ENCODE measurements around the gene MAP2K5. TPM values are rescaled to one million over a fixed set of nuclear protein-coding genes. Genes with fewer than 3 reads are reported as not detected.
A peak's percentile ranks its signal among the peaks of the same experiment; 100 is the strongest.

Gene MAP2K5
- total RNA-seq, 3 donors from 2014 or later = 13.0 to 14.6 (median 14.2) TPM

GRCh38 chr15:67560320-67560719 lies 17.8 kb downstream of the MAP2K5 start:
- ATAC-seq (no peak), DNase-seq (no peak)
- Mint-ChIP-seq H3K4me3 (no peak overlapping the region), H3K9me3 (peaks cover 7% of the 10 kb centered on the region), H3K4me1 (ENCODE audit: low read depth) (peaks cover 15% of the 10 kb centered on the region), H3K36me3 (ENCODE audit: insufficient read depth) (peaks cover 44% of the 10 kb centered on the region), H3K27me3 (ENCODE audit: low read depth) (no peaks in the 10 kb centered on the region)

GRCh38 chr15:67563092-67563491 lies 20.6 kb downstream of the MAP2K5 start:
- H3K4me3 Mint-ChIP-seq = no peak overlapping the region
- DNase-seq (no peak), ATAC-seq (no peak)
- no peaks in the 10 kb centered on the region for H3K27me3 Mint-ChIP-seq (ENCODE audit: low read depth)
- peaks cover 4% of the 10 kb centered on the region for H3K9me3 Mint-ChIP-seq
- H3K36me3 Mint-ChIP-seq (ENCODE audit: insufficient read depth) = peaks cover 32% of the 10 kb centered on the region
- peaks cover 12% of the 10 kb centered on the region for H3K4me1 Mint-ChIP-seq (ENCODE audit: low read depth)

- Mint-ChIP-seq H3K36me3 (ENCODE audit: insufficient read depth) (peaks cover 20% of the 10 kb centered on the region), H3K4me3 (no peak overlapping the region), H3K4me1 (ENCODE audit: low read depth) (peaks cover 12% of the 10 kb centered on the region), H3K27me3 (ENCODE audit: low read depth) (no peaks in the 10 kb centered on the region), H3K9me3 (no peaks in the 10 kb centered on the region)
- ATAC-seq (peak; percentile 30 to 38), DNase-seq (no peak)
Observed at GRCh38 chr15:67564021-67564967, 21.8 kb downstream of the MAP2K5 start.

GRCh38 chr15:67564968-67565345 lies 22.5 kb downstream of the MAP2K5 start:
- peaks cover 19% of the 10 kb centered on the region for H3K36me3 Mint-ChIP-seq (ENCODE audit: insufficient read depth)
- H3K4me3 Mint-ChIP-seq = no peak overlapping the region
- H3K9me3 Mint-ChIP-seq = no peaks in the 10 kb centered on the region
- H3K4me1 Mint-ChIP-seq (ENCODE audit: low read depth) = peaks cover 12% of the 10 kb centered on the region
- ATAC-seq (peak in 1 of 2 donors; percentile 30), DNase-seq (no peak)
- no peaks in the 10 kb centered on the region for H3K27me3 Mint-ChIP-seq (ENCODE audit: low read depth)

- H3K4me3 Mint-ChIP-seq = no peak overlapping the region
- ATAC-seq (no peak), DNase-seq (no peak)
- H3K4me1 Mint-ChIP-seq (ENCODE audit: low read depth) = peaks cover 2% of the 10 kb centered on the region
- H3K36me3 Mint-ChIP-seq (ENCODE audit: insufficient read depth) = peaks cover 6% of the 10 kb centered on the region
- H3K9me3 Mint-ChIP-seq = no peaks in the 10 kb centered on the region
- no peaks in the 10 kb centered on the region for H3K27me3 Mint-ChIP-seq (ENCODE audit: low read depth)
Observed at GRCh38 chr15:67569668-67570067, 27.2 kb downstream of the MAP2K5 start.

GRCh38 chr15:67570875-67571647 lies 28.6 kb downstream of the MAP2K5 start:
- Mint-ChIP-seq H3K4me1 (ENCODE audit: low read depth) (peaks cover 3% of the 10 kb centered on the region), H3K4me3 (no peak overlapping the region), H3K36me3 (ENCODE audit: insufficient read depth) (peaks cover 4% of the 10 kb centered on the region), H3K27me3 (ENCODE audit: low read depth) (no peaks in the 10 kb centered on the region), H3K9me3 (no peaks in the 10 kb centered on the region)
- DNase-seq = no peak
- no peak for ATAC-seq

GRCh38 chr15:67571648-67572415 lies 29.3 kb downstream of the MAP2K5 start:
- DNase-seq (no peak), ATAC-seq (no peak)
- Mint-ChIP-seq H3K4me3 (no peak overlapping the region), H3K9me3 (no peaks in the 10 kb centered on the region), H3K36me3 (ENCODE audit: insufficient read depth) (peaks cover 4% of the 10 kb centered on the region), H3K27me3 (ENCODE audit: low read depth) (no peaks in the 10 kb centered on the region), H3K4me1 (ENCODE audit: low read depth) (peaks cover 3% of the 10 kb centered on the region)

- no peak overlapping the region for H3K4me3 Mint-ChIP-seq
- ATAC-seq (no peak), DNase-seq (no peak)
- H3K36me3 Mint-ChIP-seq (ENCODE audit: insufficient read depth) = peaks cover 4% of the 10 kb centered on the region
- no peaks in the 10 kb centered on the region for H3K9me3 Mint-ChIP-seq
- peaks cover 3% of the 10 kb centered on the region for H3K4me1 Mint-ChIP-seq (ENCODE audit: low read depth)
- no peaks in the 10 kb centered on the region for H3K27me3 Mint-ChIP-seq (ENCODE audit: low read depth)
Observed at GRCh38 chr15:67573194-67573593, 30.7 kb downstream of the MAP2K5 start.

GRCh38 chr15:67575039-67575502 lies 32.6 kb downstream of the MAP2K5 start:
- Mint-ChIP-seq H3K27me3 (ENCODE audit: low read depth) (no peaks in the 10 kb centered on the region), H3K4me3 (no peak overlapping the region), H3K4me1 (ENCODE audit: low read depth) (peaks cover 3% of the 10 kb centered on the region), H3K9me3 (no peaks in the 10 kb centered on the region), H3K36me3 (ENCODE audit: insufficient read depth) (peaks cover 4% of the 10 kb centered on the region)
- no peak for ATAC-seq
- DNase-seq = no peak

GRCh38 chr15:67578020-67578600 lies 35.6 kb downstream of the MAP2K5 start:
- H3K36me3 Mint-ChIP-seq (ENCODE audit: insufficient read depth) = peaks cover 6% of the 10 kb centered on the region
- H3K9me3 Mint-ChIP-seq = no peaks in the 10 kb centered on the region
- H3K4me1 Mint-ChIP-seq (ENCODE audit: low read depth) = peaks cover 3% of the 10 kb centered on the region
- H3K27me3 Mint-ChIP-seq (ENCODE audit: low read depth) = no peaks in the 10 kb centered on the region
- ATAC-seq (no peak), DNase-seq (no peak)
- no peak overlapping the region for H3K4me3 Mint-ChIP-seq

- H3K36me3 Mint-ChIP-seq (ENCODE audit: insufficient read depth) = peaks cover 5% of the 10 kb centered on the region
- peaks cover 3% of the 10 kb centered on the region for H3K4me1 Mint-ChIP-seq (ENCODE audit: low read depth)
- ATAC-seq = no peak
- no peaks in the 10 kb centered on the region for H3K27me3 Mint-ChIP-seq (ENCODE audit: low read depth)
- no peak overlapping the region for H3K4me3 Mint-ChIP-seq
- no peaks in the 10 kb centered on the region for H3K9me3 Mint-ChIP-seq
- no peak for DNase-seq
Observed at GRCh38 chr15:67579164-67579563, 36.7 kb downstream of the MAP2K5 start.

GRCh38 chr15:67579967-67580366 lies 37.5 kb downstream of the MAP2K5 start:
- no peak for ATAC-seq

GRCh38 chr15:67584157-67584556 lies 41.7 kb downstream of the MAP2K5 start:
- H3K36me3 Mint-ChIP-seq (ENCODE audit: insufficient read depth) = peaks cover 28% of the 10 kb centered on the region
- H3K27me3 Mint-ChIP-seq (ENCODE audit: low read depth) = no peaks in the 10 kb centered on the region
- ATAC-seq (no peak), DNase-seq (no peak)
- H3K4me3 Mint-ChIP-seq = no peak overlapping the region
- H3K9me3 Mint-ChIP-seq = no peaks in the 10 kb centered on the region
- no peaks in the 10 kb centered on the region for H3K4me1 Mint-ChIP-seq (ENCODE audit: low read depth)

More at GRCh38 chr15:67579967-67580366, 37.5 kb downstream of the MAP2K5 start:
- Mint-ChIP-seq H3K36me3 (ENCODE audit: insufficient read depth) (peaks cover 6% of the 10 kb centered on the region), H3K4me1 (ENCODE audit: low read depth) (peaks cover 1% of the 10 kb centered on the region), H3K4me3 (no peak overlapping the region), H3K9me3 (no peaks in the 10 kb centered on the region), H3K27me3 (ENCODE audit: low read depth) (no peaks in the 10 kb centered on the region)
- DNase-seq = no peak

GRCh38 chr15:67585681-67586080 lies 43.2 kb downstream of the MAP2K5 start:
- Mint-ChIP-seq H3K9me3 (no peaks in the 10 kb centered on the region), H3K4me3 (no peak overlapping the region), H3K27me3 (ENCODE audit: low read depth) (no peaks in the 10 kb centered on the region), H3K4me1 (ENCODE audit: low read depth) (no peaks in the 10 kb centered on the region), H3K36me3 (ENCODE audit: insufficient read depth) (peaks cover 29% of the 10 kb centered on the region)
- no peak for ATAC-seq
- no peak for DNase-seq
